ENCODE results near the gene CXorf65.

The CXorf65 gene

GRCh38 chrX:71105628-71106027 is 912 bp downstream of the CXorf65 start:
- DNase-seq, result no peak

GRCh38 chrX:71103110-71103983 is 3.2 kb downstream of the CXorf65 start:
- DNase-seq, result no peak

DNA sequence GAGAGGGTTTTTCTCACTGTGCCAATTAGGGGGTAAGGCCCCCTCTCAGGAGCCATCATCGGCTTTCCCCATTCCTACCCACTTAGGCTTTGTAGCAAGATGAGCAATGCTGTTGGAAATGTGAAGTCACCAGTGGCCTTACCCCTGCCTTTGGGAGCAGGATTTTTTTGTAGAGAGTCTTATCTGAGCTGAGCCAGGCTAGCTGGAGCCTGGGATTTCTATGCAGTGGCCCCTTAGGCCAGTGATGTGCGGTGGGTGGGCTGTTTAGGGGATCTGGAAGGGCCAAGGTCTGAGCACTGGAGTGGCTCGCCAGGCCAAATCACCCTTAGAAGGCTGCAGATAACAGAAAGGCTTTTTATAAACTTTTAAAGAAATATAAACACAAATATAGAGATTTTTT is 4.2 kb downstream of the CXorf65 start:
- DNase-seq, result no peak

- DNase-seq, result no peak
Observed at GRCh38 chrX:71100581-71101505, 5.7 kb downstream of the CXorf65 start.

GRCh38 chrX:71099736-71100135 is 6.8 kb downstream of the CXorf65 start:
- DNase-seq, result no peak

DNA sequence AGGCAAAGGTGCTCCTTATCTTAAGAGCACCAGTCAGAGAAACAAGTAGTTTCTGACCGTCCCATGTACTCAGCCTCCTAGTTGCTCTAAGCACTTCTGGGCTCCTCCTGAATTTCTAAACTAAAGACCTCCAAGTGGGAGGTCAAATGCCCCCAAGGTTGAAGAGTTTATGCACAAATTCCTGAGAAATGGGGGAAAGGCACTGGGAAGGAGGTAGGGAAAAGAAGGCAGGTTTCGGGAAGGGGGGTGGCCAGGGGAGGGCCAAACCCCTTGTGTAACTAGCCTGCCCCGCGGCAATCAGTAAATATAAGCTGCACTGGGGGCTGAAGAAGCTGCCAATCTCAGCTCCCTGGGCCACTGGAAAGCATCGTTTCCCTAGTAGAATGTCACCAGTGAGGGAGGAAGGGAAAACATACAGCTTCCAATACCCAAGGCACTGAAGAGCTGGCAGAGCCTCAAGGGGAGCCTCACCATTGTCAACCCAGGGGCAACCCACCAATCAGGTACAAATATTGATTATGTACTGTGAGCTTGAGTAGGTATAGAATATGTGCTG is 7.5 kb downstream of the CXorf65 start:
- no peak for DNase-seq

GRCh38 chrX:71098302-71098701 is 8.2 kb downstream of the CXorf65 start:
- DNase-seq, result peak; percentile 36

GRCh38 chrX:71096760-71097032 is 9.8 kb downstream of the CXorf65 start:
- no peak for DNase-seq

DNA sequence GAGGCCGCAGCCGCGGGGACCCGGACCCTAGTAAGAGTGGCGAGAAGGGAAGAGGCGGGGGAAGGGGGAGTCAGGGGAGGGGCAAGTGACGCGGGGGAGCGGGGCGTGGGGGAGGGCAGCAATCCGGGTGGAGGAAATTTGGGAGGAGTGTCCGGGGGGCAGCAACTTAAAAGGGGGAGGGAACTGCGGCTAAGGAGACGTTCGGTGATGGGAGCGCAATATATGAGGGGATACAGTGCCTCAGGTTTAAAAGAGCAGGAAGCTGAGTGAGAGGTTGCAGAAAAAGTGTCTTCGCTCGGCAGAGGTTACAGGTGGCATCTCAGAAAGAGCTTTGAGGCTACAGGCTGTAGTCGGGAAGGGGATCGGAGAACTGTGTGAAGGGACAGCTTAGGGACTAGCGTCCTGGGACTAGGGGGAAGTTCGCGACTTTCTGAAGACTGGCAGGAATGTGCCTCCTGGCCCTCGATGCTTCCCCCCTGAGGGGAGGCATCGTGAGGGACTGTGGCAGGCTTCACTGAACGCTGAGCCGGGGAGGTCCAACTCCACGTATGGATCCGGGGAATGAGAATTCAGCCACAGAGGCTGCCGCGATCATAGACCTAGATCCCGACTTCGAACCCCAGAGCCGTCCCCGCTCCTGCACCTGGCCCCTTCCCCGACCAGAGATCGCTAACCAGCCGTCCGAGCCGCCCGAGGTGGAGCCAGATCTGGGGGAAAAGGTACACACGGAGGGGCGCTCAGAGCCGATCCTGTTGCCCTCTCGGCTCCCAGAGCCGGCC is 10.4 kb downstream of the CXorf65 start:
- peak; percentile 44 for DNase-seq

GRCh38 chrX:71095555-71095980 is 11.0 kb downstream of the CXorf65 start, which contains the start of gene FOXO4:
Gene FOXO4 (plus strand): TSS chrX:71095851. CDS start chrX:71096529, 678 bp downstream.
- DNase-seq, result peak; percentile 83

DNA sequence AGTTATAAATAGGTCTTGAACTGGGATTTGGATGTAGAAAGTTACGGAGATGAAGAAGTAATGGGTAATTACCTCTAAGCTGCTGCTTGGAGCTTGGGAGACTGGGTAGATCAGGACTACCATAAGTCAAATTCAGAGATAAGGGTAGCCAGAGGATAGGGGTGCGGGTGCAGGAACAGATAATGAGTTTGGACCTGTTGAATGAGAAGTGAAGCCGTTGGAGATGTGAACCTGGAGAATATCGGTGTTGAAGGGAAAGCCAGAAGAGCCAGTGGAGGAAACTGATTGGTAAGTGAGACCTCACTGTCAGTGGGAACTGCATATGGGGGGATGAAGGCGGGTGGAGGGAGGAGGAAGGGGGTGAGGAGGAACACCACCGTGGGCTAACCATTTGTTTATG is 11.5 kb downstream of the CXorf65 start:
- DNase-seq, result no peak

DNA sequence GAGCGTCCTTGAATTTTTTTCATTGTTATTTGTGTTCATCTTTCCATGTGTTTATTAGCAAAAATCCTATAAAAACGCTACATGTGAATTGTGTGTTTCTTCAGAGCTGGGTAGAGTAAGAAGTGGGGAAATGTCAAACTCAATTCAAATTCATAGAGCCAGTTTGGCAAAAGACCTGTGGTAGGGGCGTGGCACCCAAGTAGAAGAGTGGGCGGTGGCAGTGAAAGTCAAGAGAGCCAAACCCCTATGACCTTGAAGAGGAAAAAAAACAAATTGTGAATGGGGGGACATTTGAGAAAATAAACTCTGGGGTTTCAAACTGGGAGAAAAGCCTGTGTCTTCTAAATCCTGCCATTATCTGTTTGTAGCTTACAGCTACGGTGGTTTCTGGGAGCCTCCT is 15.3 kb downstream of the CXorf65 start:
- DNase-seq, result no peak

DNA sequence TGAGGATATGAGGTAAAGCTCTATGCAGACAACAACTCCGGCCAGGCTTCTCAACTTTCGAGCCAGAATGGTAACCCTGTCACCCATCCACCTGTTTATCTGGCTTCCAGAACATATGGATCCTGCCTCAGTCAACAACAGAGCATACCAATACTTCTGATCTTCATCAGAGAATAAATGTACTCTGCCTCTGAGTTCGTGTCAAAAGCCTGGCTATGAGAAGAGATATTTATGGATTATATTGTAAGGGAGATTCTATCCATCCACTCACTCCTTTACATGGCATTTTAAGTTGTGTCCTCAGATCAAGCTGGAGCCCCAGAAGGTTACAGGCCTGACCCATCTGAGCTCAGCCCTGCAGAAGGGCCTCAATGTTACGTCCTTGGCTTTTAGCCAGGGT is 20.6 kb downstream of the CXorf65 start:
- no peak for DNase-seq

DNA sequence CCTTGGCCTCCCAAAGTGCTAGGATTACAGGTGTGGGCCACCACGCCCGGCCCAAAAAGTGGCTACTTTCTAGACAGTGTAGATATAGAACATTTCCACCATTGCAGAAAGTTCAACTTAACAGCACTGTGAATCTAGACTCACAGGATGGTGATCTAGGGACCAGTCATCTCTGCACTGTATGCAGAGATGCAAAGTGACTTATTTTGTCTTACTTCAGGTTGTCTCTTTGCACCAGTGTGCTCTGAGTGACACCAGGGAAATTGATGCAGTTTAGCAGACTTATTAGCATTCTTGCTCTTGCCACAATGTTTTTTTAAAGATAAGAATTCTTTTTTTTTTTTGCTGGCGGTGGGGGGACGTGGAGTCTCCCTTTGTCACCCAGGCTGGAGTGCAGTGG is 23.7 kb downstream of the CXorf65 start:
- no peak for DNase-seq

DNA sequence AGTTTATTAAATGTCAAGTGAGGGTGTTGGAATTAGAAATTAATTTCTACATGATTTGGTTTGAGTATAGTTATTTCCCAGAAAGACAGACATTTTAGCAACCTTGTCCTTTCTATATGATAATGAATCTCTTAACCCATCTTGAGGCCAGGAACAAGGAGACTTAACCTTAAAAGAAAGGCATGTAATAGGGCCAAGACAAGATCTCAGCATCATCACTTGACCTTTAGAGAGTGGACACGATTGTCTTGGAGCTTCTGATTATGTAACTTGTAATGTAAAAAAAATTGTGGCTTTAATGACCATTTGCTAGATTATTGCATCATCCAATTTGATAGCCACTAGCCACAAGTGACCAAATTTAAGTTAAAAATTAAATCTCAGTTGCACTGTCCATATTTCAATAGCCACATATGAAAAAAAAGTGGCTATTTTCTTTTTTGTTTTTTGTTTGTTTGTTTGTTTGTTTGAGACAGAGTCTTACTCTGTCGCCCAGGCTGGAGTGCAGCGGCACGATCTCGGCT is 24.4 kb downstream of the CXorf65 start:
- DNase-seq, result no peak

GRCh38 chrX:71081330-71082123 is 25.0 kb downstream of the CXorf65 start:
- peak; percentile 12 for DNase-seq

DNA sequence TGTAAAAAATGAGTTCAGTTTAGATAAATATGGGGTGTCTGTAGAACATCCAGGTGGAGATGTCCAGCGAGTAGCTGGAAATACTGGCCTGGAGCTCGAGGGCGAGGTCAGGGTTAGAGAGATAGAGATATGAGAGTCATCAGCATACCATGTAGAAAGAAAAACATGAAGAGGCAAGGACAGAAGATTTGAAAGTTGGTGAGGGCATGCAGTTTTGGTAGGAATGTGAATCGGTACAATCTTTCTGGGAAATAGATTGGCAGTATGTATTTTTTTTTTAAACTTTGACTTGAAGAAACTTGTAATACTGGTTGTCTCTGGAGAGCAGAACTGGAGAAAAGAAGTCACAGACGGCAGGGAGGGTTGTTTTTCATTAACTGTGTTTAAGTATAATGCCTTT is 36.0 kb downstream of the CXorf65 start:
- DNase-seq, result no peak

DNA sequence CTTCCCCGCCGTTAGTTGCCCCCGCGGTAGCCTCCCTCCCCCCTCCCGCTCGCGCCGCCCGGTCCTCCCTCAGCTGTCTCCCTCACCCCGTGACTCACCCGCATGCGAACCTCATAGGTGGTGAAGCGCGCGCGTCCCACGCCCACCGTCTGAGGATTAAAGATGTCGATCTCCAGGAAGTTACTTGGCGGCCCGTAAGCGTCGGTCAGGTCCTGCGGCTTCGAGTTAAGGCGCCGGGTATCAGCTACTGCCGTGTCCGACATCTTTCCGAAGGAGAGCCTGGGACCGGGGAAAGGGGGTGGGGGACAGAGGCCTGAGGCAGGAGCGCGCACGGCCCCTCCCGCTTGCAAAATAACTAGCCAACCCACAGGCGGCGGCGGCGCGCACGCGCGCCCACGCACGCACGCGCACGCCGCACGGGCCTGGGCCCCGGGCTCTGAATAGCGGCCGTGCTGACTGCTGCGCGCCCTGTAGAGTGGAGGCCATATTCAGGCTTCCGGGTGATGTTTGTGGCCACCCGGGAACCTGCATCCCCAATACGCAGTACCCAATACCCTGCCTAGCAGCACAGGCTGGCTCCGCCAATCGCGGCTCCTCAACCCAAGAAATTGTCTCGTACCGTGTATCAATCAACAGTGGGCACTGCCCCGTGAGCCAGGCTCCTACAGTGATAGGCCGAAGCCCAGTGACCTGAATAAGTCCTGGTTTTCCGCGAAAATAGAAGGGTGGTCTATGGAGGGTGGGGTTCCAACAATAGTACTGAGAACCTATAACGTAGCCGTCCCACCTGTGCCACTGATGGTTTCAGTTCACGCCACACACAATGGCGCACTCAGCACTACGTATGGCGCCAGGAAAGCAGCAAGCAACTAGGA is 38.3 kb downstream of the CXorf65 start, which contains the start of gene SNX12:
TSS of gene SNX12 (minus strand) at position 291 of the 875 bp plus-strand sequence. CDS start at position 263, 28 bp downstream.
- peak; percentile 93 for DNase-seq

- no peak for DNase-seq
Observed at GRCh38 chrX:71067712-71068043, 38.9 kb downstream of the CXorf65 start.

DNA sequence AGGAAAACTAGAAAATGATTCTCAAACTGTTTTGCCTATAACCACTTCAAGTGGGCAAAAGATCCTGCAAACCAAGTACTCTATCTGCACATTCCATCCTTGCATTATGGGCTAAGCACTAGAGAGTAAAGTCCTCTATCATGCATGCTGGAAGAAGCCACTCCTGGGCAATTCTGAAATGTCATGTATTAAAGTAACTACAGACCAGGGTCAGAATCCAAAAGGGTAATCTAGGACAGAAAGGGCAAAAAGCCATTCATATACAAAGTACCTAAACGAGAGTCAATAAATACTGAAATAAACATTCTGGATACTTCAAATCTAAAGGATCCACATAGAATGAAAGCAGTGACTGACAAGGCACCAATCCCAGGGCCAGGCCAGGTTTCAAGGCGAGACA is 39.5 kb downstream of the CXorf65 start:
- DNase-seq, result no peak

- DNase-seq, result no peak
Observed at GRCh38 chrX:71060127-71060526, 46.4 kb downstream of the CXorf65 start.

All from fibroblast of upper back skin (primary cell).